Amniotic stem cell (primary cell): ENCODE data around the gene MYT1.
"Not testable (repeated sequence)": the region's sequence is repeated elsewhere in the genome, so short reads cannot be mapped to it uniquely, and the experiment has no call there.

Experiments
- DNase-seq: peaks from one replicate; lab custom pipeline; 2025; lab: John Stamatoyannopoulos, UW

The MYT1 gene

GRCh38 chr20:64169091-64169560 is 4.9 kb downstream of the MYT1 start:
- DNase-seq: no peak

GRCh38 chr20:64171211-64171610 is 7.0 kb downstream of the MYT1 start:
- DNase-seq: no peak

GRCh38 chr20:64173116-64173515 is 8.9 kb downstream of the MYT1 start:
- no peak for DNase-seq

GRCh38 chr20:64176551-64176950 is 12.3 kb downstream of the MYT1 start:
- DNase-seq: no peak

GRCh38 chr20:64176971-64177370 is 12.7 kb downstream of the MYT1 start:
- DNase-seq: no peak

GRCh38 chr20:64177384-64177783 is 13.1 kb downstream of the MYT1 start:
- no peak for DNase-seq

- DNase-seq: no peak
Measured at GRCh38 chr20:64177787-64178186, 13.5 kb downstream of the MYT1 start.

- not testable (repeated sequence) for DNase-seq
Measured at GRCh38 chr20:64178925-64179324, 14.7 kb downstream of the MYT1 start.

- DNase-seq: no peak
Measured at GRCh38 chr20:64179805-64180204, 15.6 kb downstream of the MYT1 start.

- DNase-seq: no peak
Measured at GRCh38 chr20:64180673-64181072, 16.4 kb downstream of the MYT1 start.

GRCh38 chr20:64181391-64181790 is 17.1 kb downstream of the MYT1 start:
- DNase-seq: no peak

GRCh38 chr20:64182146-64182865 is 18.1 kb downstream of the MYT1 start:
- no peak for DNase-seq

GRCh38 chr20:64183313-64183712 is 19.1 kb downstream of the MYT1 start:
- DNase-seq: no peak

GRCh38 chr20:64184795-64185194 is 20.5 kb downstream of the MYT1 start:
- no peak for DNase-seq

GRCh38 chr20:64185276-64185900 is 21.1 kb downstream of the MYT1 start:
- no peak for DNase-seq

GRCh38 chr20:64186071-64186598 is 21.9 kb downstream of the MYT1 start:
- no peak for DNase-seq

- not testable (repeated sequence) for DNase-seq
Measured at GRCh38 chr20:64187213-64187612, 23.0 kb downstream of the MYT1 start.

- DNase-seq: no peak
Measured at GRCh38 chr20:64188091-64188490, 23.8 kb downstream of the MYT1 start.

GRCh38 chr20:64188682-64189529 is 24.7 kb downstream of the MYT1 start:
- DNase-seq: no peak

- DNase-seq: no peak
Measured at GRCh38 chr20:64189530-64189966, 25.3 kb downstream of the MYT1 start.

- no peak for DNase-seq
Measured at GRCh38 chr20:64189986-64190385, 25.7 kb downstream of the MYT1 start.

- DNase-seq: no peak
Measured at GRCh38 chr20:64191002-64191401, 26.8 kb downstream of the MYT1 start.
